ENCODE data around the gene ZSWIM4.

GRCh38 chr19:13794757-13795589, at the start of gene ZSWIM4:
- TF ChIP-seq POLR2A (IDR thresholded peaks at IDR 0.05) (peak; percentile 59), CTCF (IDR thresholded peaks at IDR 0.05) (no peak)

Data from right lobe of liver (tissue), 4 donors.